HepG2 (cell line): ENCODE measurements around the gene GMCL2.

Experiments used
- ATF2 ChIP-seq: sonication (generic); formaldehyde crosslinking; IDR thresholded peaks from 2 replicates; pipeline ENCODE4 v1.4.0; 2020; ENCODE audit warnings: missing genetic modification reagents
- CTCF ChIP-seq: sonication (generic); formaldehyde crosslinking; IDR thresholded peaks from 2 replicates; pipeline ENCODE4 v1.5.0; 2020; ENCODE audit warnings: mild to moderate bottlenecking, missing genetic modification reagents, moderate library complexity
- POLR2AphosphoS5 ChIP-seq: IDR thresholded peaks from 2 replicates; pipeline ENCODE4 v1.6.1; 2012; ENCODE audit warnings: low read depth, low read length
- REST ChIP-seq, 2 experiments: IDR thresholded peaks; 2 replicates each; pipeline ENCODE4 v1.6.1; 2011 to 2012; ENCODE audit warnings: low read length in 2 of 2, borderline replicate concordance in 1 of 2, low read depth in 1 of 2, mild to moderate bottlenecking in 1 of 2, moderate library complexity in 1 of 2
- TAF1 ChIP-seq: sonication (generic); formaldehyde crosslinking; IDR thresholded peaks from 2 replicates; pipeline ENCODE4 v1.4.0; 2020; ENCODE audit warnings: missing genetic modification reagents
- ZBTB10 ChIP-seq: sonication (generic); formaldehyde crosslinking; IDR thresholded peaks from 2 replicates; pipeline ENCODE4 v1.4.0; 2020; ENCODE audit warnings: missing genetic modification reagents, borderline replicate concordance
- ZFP41 ChIP-seq: sonication (generic); formaldehyde crosslinking; IDR thresholded peaks from 2 replicates; pipeline ENCODE4 v1.4.0; 2020; ENCODE audit warnings: mild to moderate bottlenecking, missing genetic modification reagents, borderline replicate concordance
- ZNF580 ChIP-seq: IDR thresholded peaks from 2 replicates; pipeline ENCODE4 v1.6.1; 2016; ENCODE audit warnings: low read depth, borderline replicate concordance
- ZUFSP ChIP-seq: sonication (generic); formaldehyde crosslinking; IDR thresholded peaks from 2 replicates; pipeline ENCODE4 v1.9.0; 2021; ENCODE audit warnings: missing genetic modification reagents, mild to moderate bottlenecking, borderline replicate concordance

- TF ChIP-seq ATF2 (CRISPR knock-in tag) (no peak), CTCF (CRISPR knock-in tag) (no peak), ZFP41 (CRISPR knock-in tag) (no peak), TAF1 (CRISPR knock-in tag) (no peak), ZUFSP (CRISPR knock-in tag) (no peak), POLR2AphosphoS5 (no peak), ZNF580 (no peak), ZBTB10 (CRISPR knock-in tag) (no peak), REST (IDR thresholded peaks at IDR 0.05; ENCODE audit: borderline replicate concordance in 1 of 2, low read depth in 1 of 2, low read length in 2 of 2) (no peak)
These were observed 20.7 kb upstream of the GMCL2 start for GRCh38 chr5:178207917-178208280.
